CD14-positive monocyte (primary cell): ENCODE measurements around the gene SNTN. TPM values are rescaled to one million over a fixed set of nuclear protein-coding genes. Genes with fewer than 3 reads are reported as not detected.

Experiments
- DNase-seq, 3 donors: peaks; one replicate each; pipeline ENCODE4 v3.0.0-alpha.2; 2011 to 2022
- H2AFZ ChIP-seq: 2 replicates; pipeline ENCODE4 v1.6.0; 2012; ENCODE audit warnings: mild to moderate bottlenecking, low read depth, low read length, inconsistent platforms; ENCODE audit not compliant: insufficient read depth, poor library complexity, severe bottlenecking
- H3K27ac ChIP-seq, 2 donors: 1 replicate in 1 of 2; 2 replicates in 1 of 2; pipeline ENCODE4 v1.5.1; 2012 to 2013; ENCODE audit warnings: low read length in 2 of 2, control low read depth in 1 of 2, inconsistent platforms in 1 of 2, low read depth in 1 of 2, mild to moderate bottlenecking in 1 of 2
- H3K27me3 ChIP-seq, 2 donors: one replicate each; pipeline versions ENCODE4 v1.6.0 to v1.6.1; 2011 to 2013; ENCODE audit warnings: low read length in 2 of 2; ENCODE audit not compliant: control insufficient read depth in 2 of 2, insufficient read depth in 2 of 2
- H3K36me3 ChIP-seq, 2 donors: replicated peaks in 1 of 2; 1 replicate in 1 of 2; 2 replicates in 1 of 2; pipeline versions ENCODE4 v1.5.1 to v1.6.1; 2012 to 2013; ENCODE audit warnings: low read length in 2 of 2, control low read depth in 1 of 2, inconsistent platforms in 1 of 2, mild to moderate bottlenecking in 1 of 2; ENCODE audit not compliant: insufficient read depth in 2 of 2, control insufficient read depth in 1 of 2
- H3K4me1 ChIP-seq, 2 donors: 1 replicate in 1 of 2; 2 replicates in 1 of 2; pipeline versions ENCODE4 v1.5.1 to v1.6.1; 2012 to 2013; ENCODE audit warnings: low read length in 2 of 2, control low read depth in 1 of 2, inconsistent platforms in 1 of 2, mild to moderate bottlenecking in 1 of 2, moderate library complexity in 1 of 2; ENCODE audit not compliant: insufficient read depth in 2 of 2, control insufficient read depth in 1 of 2
- H3K4me2 ChIP-seq: replicated peaks from 2 replicates; pipeline ENCODE3; 2012; ENCODE audit warnings: low read length, moderate library complexity, mild to moderate bottlenecking; ENCODE audit not compliant: poor library complexity, severe bottlenecking; ENCODE audit errors: extremely low read depth
- H3K4me3 ChIP-seq, 3 experiments: fragments of 200-600 bp in 1 of 3; sonication (generic) in 1 of 3; replicated peaks in 1 of 3; 1 replicate in 2 of 3; 2 replicates in 1 of 3; pipeline ENCODE4 v1.5.1; 2011 to 2013; ENCODE audit warnings: low read length in 3 of 3, mild to moderate bottlenecking in 3 of 3, control low read depth in 2 of 3, low read depth in 2 of 3, inconsistent platforms in 1 of 3, moderate library complexity in 1 of 3
- H3K79me2 ChIP-seq: 2 replicates; pipeline ENCODE4 v1.6.0; 2012; ENCODE audit warnings: mild to moderate bottlenecking, control low read depth, inconsistent platforms, low read length, moderate library complexity; ENCODE audit not compliant: insufficient read depth
- H3K9ac ChIP-seq: 2 replicates; pipeline ENCODE4 v1.6.0; 2017; ENCODE audit warnings: low read length, mild to moderate bottlenecking; ENCODE audit not compliant: insufficient read depth, poor library complexity, severe bottlenecking
- H3K9me3 ChIP-seq, 2 donors: replicated peaks in 1 of 2; 1 replicate in 1 of 2; 2 replicates in 1 of 2; pipeline versions ENCODE4 v1.5.1 to v1.6.1; 2012 to 2013; ENCODE audit warnings: low read length in 2 of 2, control low read depth in 1 of 2; ENCODE audit not compliant: control insufficient read depth in 1 of 2, insufficient read depth in 1 of 2
- H4K20me1 ChIP-seq: 2 replicates; pipeline ENCODE4 v1.6.0; 2012; ENCODE audit warnings: mild to moderate bottlenecking, low read length, control low read depth, moderate library complexity; ENCODE audit not compliant: insufficient read depth
- H3K27ac Mint-ChIP-seq, 7 donors: one replicate each; pipeline ENCODE4 v1.8.0; 2020; ENCODE audit warnings: mild to moderate bottlenecking in 7 of 7, mixed read lengths in 7 of 7, moderate library complexity in 6 of 7, inconsistent platforms in 2 of 7
- H3K27me3 Mint-ChIP-seq, 3 donors: one replicate each; pipeline ENCODE4 v1.8.0; 2021 to 2022; ENCODE audit warnings: low read depth in 3 of 3, mild to moderate bottlenecking in 3 of 3, mixed read lengths in 3 of 3, moderate library complexity in 3 of 3, inconsistent platforms in 1 of 3
- H3K36me3 Mint-ChIP-seq, 2 donors: one replicate each; pipeline ENCODE4 v1.8.0; 2020; ENCODE audit warnings: mixed read lengths in 2 of 2, inconsistent platforms in 1 of 2, mild to moderate bottlenecking in 1 of 2
- H3K4me1 Mint-ChIP-seq: one replicate; pipeline ENCODE4 v1.8.0; 2020; ENCODE audit warnings: mild to moderate bottlenecking, mixed read lengths
- H3K4me3 Mint-ChIP-seq, 2 donors: one replicate each; pipeline ENCODE4 v1.8.0; 2020; ENCODE audit warnings: mild to moderate bottlenecking in 2 of 2, mixed read lengths in 2 of 2, moderate library complexity in 1 of 2
- H3K9me3 Mint-ChIP-seq, 7 donors: one replicate each; pipeline ENCODE4 v1.8.0; 2020 to 2022; ENCODE audit warnings: mixed read lengths in 7 of 7, mild to moderate bottlenecking in 6 of 7, moderate library complexity in 6 of 7, inconsistent platforms in 2 of 7
- CTCF ChIP-seq: fragments of 200-600 bp; IDR thresholded peaks from one replicate; pipeline ENCODE4 v1.8.0; 2022; ENCODE audit warnings: antibody characterized with exemption, mild to moderate bottlenecking
- WGBS: methylation state at CpG from one replicate; pipeline ENCODE4 v1.1.5; 2013; ENCODE audit warnings: missing lambda C conversion rate; ENCODE audit not compliant: insufficient coverage; 5-methylcytosine and 5-hydroxymethylcytosine counted together
- intact Hi-C, 2 donors: fragments of 100-400 bp; cut with micrococcal nuclease; formaldehyde crosslinking; loops; one replicate each; pipeline versions ENCODE4 v1.15.0 to v1.15.1; 2023
- polyA plus RNA-seq, 3 donors: library from polyadenylated mRNA; depleted of rRNA in 1 of 3; unstranded in 2 of 3; stranded (reverse) in 1 of 3; fragments of 300-500 nt in 2 of 3; fragments of >200 nt in 1 of 3; fragmentation: Illumina TruSeq in 2 of 3; gene quantifications; 1 replicate in 2 of 3; 2 replicates in 1 of 3; pipeline ENCODE4 v1.2.3, GENCODE V29; 2012 to 2021

Gene SNTN
- polyA plus RNA-seq, 3 donors = not detected

- no peaks in the 10 kb centered on the region for H3K36me3 Mint-ChIP-seq
- no peak for DNase-seq
- Histone ChIP-seq H3K9ac (no peak overlapping the region), H3K4me2 (no peak overlapping the region), H3K27me3 (no peaks in the 10 kb centered on the region), H3K27ac (no peak overlapping the region), H4K20me1 (no peaks in the 10 kb centered on the region), H3K79me2 (no peaks in the 10 kb centered on the region), H3K36me3 (no peaks in the 10 kb centered on the region), H3K9me3 (no peaks in the 10 kb centered on the region), H3K4me3 (no peak overlapping the region), H2AFZ (no peak overlapping the region), H3K4me1 (no peaks in the 10 kb centered on the region)
- H3K9me3 Mint-ChIP-seq = peaks cover 0 to 8% (median 5%) of the 10 kb centered on the region in 7 donors
- H3K4me3 Mint-ChIP-seq = no peak overlapping the region
- TF ChIP-seq CTCF = no peak
- intact Hi-C loops = no loop called here
- H3K4me1 Mint-ChIP-seq = no peaks in the 10 kb centered on the region
- peaks cover 0 to 3% (median 2%) of the 10 kb centered on the region in 3 donors for H3K27me3 Mint-ChIP-seq
- WGBS = 100% methylated on average over 2 of the region's 4 CpGs
- H3K27ac Mint-ChIP-seq = no peak overlapping the region
Measured at GRCh38 chr3:63705092-63705645, 52.7 kb downstream of the SNTN start.

- TF ChIP-seq CTCF = no peak
- intact Hi-C loops = no loop called here
- H2AFZ ChIP-seq = no peak overlapping the region
- no peak overlapping the region for H3K27ac ChIP-seq
- DNase-seq = no peak
- Mint-ChIP-seq H3K9me3 (peaks cover 0 to 8% (median 5%) of the 10 kb centered on the region in 7 donors), H3K27ac (no peak overlapping the region), H3K36me3 (no peaks in the 10 kb centered on the region), H3K4me3 (no peak overlapping the region), H3K27me3 (peaks cover 0 to 3% (median 2%) of the 10 kb centered on the region in 3 donors), H3K4me1 (no peaks in the 10 kb centered on the region)
- no peaks in the 10 kb centered on the region for H3K4me1 ChIP-seq
- no peaks in the 10 kb centered on the region for H3K27me3 ChIP-seq
- no peak overlapping the region for H3K9ac ChIP-seq
- no peaks in the 10 kb centered on the region for H3K79me2 ChIP-seq
- no peak overlapping the region for H3K4me2 ChIP-seq
- H4K20me1 ChIP-seq = no peaks in the 10 kb centered on the region
- H3K4me3 ChIP-seq = no peak overlapping the region
- H3K9me3 ChIP-seq = no peaks in the 10 kb centered on the region
- 88% methylated on average over 3 of the region's 4 CpGs for WGBS
- no peaks in the 10 kb centered on the region for H3K36me3 ChIP-seq
Measured at GRCh38 chr3:63706321-63707085, 54.0 kb downstream of the SNTN start.
